ENCODE results near the gene TRPV4.

TRPV4 gene

DNA sequence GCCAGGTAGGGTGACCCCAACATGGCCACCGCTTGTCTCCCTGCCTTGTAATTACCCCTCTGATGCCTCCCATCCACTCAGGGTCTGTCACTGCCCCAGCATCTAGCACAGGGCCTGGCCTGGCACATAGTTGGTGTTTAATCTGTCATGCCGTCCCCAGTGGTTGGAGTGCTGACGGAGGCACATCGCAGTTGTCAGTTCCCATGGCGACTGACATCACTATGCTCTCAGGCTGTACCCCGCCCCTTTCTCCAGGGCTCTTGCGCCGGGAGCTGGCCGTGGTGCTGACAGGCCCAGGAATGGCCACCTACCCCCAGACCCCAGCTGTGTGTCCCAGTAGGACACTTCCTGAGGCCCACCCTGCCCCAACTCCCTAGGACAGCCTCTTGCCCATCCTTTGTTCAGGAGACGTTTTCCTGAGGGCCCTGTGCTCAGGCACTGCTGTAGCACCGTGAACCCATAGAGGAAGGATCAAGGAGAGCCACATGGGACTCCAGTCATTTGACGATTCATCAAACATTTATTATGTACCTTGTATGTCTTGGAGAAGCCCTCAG is 96.6 kb downstream of the TRPV4 start:
- H3K9me3 ChIP-seq (ENCODE audit: control insufficient read depth in 2 of 2, low read length in 2 of 2), result no peaks in the 10 kb centered on the region
- H3K4me1 ChIP-seq (ENCODE audit: control insufficient read depth in 2 of 2, insufficient read depth in 2 of 2, low read length in 2 of 2), result no peaks in the 10 kb centered on the region
- H3K27me3 ChIP-seq (ENCODE audit: control insufficient read depth in 2 of 2, insufficient read depth in 2 of 2, low read length in 2 of 2), result no peaks in the 10 kb centered on the region
- no peak overlapping the region for H3K4me3 ChIP-seq (ENCODE audit: low read length in 2 of 2)
- H3K27ac ChIP-seq (ENCODE audit: low read depth in 2 of 2, low read length in 2 of 2), result no peak overlapping the region
- no peaks in the 10 kb centered on the region for H3K36me3 ChIP-seq (ENCODE audit: control insufficient read depth in 2 of 2, insufficient read depth in 2 of 2, low read length in 2 of 2)
- no peak overlapping the region for H3K9ac ChIP-seq (ENCODE audit: low read depth in 1 of 2, low read length in 2 of 2)

DNA sequence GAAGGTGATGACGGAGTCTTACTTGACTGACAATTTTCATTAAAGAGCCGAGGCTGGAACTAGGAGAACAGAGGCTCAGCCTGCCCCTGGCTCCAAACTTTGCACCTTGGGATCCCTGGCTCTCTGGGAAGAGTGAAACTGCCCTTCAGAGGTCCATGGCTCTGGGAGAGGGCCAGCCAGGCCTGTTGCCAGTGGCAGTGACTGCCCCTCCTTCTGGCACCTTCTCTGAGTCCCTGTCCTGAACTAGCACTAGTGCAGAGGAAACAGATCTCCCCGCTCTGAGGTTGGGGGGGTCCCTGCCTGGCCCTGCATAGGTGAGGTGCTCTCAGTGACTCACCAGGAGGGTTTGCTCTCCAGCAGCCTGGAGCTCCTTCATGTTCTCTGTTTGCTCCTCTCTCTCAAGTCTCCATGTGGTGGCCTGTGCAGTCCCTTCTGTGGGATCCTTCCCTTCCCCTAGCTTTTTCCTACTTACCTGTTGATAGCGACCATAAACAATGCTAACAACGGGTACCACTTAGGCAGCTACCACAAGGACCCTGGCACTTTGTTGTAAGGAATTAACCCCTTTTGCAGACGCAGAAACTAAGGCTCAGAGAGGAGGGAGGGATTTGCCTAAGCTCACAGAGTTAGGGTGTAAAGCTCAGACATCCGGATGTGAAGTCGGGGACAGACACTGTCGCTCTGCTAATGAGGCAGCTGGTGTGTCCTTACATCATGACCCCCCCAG is 97.2 kb downstream of the TRPV4 start:
- Histone ChIP-seq H3K27ac (ENCODE audit: low read depth in 2 of 2, low read length in 2 of 2) (no peak overlapping the region), H3K36me3 (ENCODE audit: control insufficient read depth in 2 of 2, insufficient read depth in 2 of 2, low read length in 2 of 2) (no peaks in the 10 kb centered on the region), H3K9me3 (ENCODE audit: control insufficient read depth in 2 of 2, low read length in 2 of 2) (no peaks in the 10 kb centered on the region), H3K9ac (ENCODE audit: low read depth in 1 of 2, low read length in 2 of 2) (no peak overlapping the region), H3K4me3 (ENCODE audit: low read length in 2 of 2) (no peak overlapping the region), H3K4me1 (ENCODE audit: control insufficient read depth in 2 of 2, insufficient read depth in 2 of 2, low read length in 2 of 2) (no peaks in the 10 kb centered on the region), H3K27me3 (ENCODE audit: control insufficient read depth in 2 of 2, insufficient read depth in 2 of 2, low read length in 2 of 2) (no peaks in the 10 kb centered on the region)

DNA sequence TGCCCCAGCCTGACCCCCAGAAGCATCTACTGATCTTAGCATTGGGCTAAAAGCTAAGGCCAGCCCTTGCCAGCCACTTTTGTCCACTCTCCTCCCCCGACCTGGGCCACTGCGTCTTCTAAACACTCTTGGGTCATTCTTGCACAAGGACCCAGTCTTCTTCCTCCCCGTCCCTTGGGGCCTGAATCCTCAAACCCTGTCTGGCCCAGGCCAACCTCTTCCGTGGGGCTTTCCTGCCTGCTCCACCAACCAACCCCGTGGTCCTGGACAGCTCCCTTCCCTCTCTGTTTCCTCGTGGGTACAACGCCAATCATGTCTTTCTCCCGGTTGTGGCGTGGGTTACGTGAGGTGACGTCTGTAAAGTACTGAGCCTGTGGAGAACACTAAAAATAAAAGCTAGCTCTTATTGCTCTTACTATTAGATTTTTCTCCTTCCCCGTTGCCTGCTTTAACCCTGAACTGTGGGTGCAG is 98.1 kb downstream of the TRPV4 start:
- Histone ChIP-seq H3K27me3 (ENCODE audit: control insufficient read depth in 2 of 2, insufficient read depth in 2 of 2, low read length in 2 of 2) (no peaks in the 10 kb centered on the region), H3K4me1 (ENCODE audit: control insufficient read depth in 2 of 2, insufficient read depth in 2 of 2, low read length in 2 of 2) (no peaks in the 10 kb centered on the region), H3K4me3 (ENCODE audit: low read length in 2 of 2) (no peak overlapping the region), H3K27ac (ENCODE audit: low read depth in 2 of 2, low read length in 2 of 2) (no peak overlapping the region), H3K9ac (ENCODE audit: low read depth in 1 of 2, low read length in 2 of 2) (no peak overlapping the region), H3K36me3 (ENCODE audit: control insufficient read depth in 2 of 2, insufficient read depth in 2 of 2, low read length in 2 of 2) (no peaks in the 10 kb centered on the region), H3K9me3 (ENCODE audit: control insufficient read depth in 2 of 2, low read length in 2 of 2) (no peaks in the 10 kb centered on the region)

DNA sequence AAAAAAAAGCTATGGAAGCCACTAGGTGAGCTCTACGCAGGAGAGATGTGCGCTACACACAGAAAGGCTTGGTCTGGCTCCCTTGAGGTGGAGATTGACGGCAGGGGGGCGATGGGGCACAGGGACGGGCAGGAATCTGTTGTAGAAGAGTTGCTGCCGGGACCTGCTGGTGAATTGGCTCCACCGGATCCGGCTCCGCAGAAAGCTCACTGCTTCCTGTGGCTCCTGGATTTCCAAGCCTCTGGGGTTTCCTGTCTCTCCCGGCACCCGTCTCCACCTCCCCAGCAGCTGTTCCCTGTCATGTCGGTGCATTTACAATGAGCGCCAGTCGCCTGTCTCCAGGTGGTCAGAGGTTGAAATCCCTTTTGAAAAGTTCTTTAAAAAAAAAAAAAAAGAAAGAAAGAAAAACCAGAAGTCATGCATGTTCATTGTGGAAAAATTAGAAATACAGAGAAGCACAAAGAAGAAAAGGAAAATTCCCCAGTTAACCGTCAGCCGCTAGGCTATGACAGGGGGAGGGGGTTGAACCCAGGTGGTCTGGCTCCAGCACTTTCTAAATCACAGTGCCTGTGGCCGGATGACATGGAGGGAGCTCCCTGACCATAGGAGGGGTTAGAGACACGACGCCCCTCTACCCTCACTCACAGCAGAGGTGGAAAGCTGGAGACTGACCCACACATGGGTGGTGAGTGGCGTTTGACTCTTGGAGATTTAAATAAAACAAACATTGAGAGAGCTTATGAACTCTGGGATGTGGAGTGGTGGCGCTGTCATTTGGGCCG is 98.8 kb downstream of the TRPV4 start:
- Histone ChIP-seq H3K27me3 (ENCODE audit: control insufficient read depth in 2 of 2, insufficient read depth in 2 of 2, low read length in 2 of 2) (no peaks in the 10 kb centered on the region), H3K9me3 (ENCODE audit: control insufficient read depth in 2 of 2, low read length in 2 of 2) (no peaks in the 10 kb centered on the region), H3K27ac (ENCODE audit: low read depth in 2 of 2, low read length in 2 of 2) (no peak overlapping the region), H3K4me3 (ENCODE audit: low read length in 2 of 2) (no peak overlapping the region), H3K36me3 (ENCODE audit: control insufficient read depth in 2 of 2, insufficient read depth in 2 of 2, low read length in 2 of 2) (no peaks in the 10 kb centered on the region), H3K4me1 (ENCODE audit: control insufficient read depth in 2 of 2, insufficient read depth in 2 of 2, low read length in 2 of 2) (no peaks in the 10 kb centered on the region), H3K9ac (ENCODE audit: low read depth in 1 of 2, low read length in 2 of 2) (no peak overlapping the region)
